Measurements from ENCODE around the gene NELL2.

DNA sequence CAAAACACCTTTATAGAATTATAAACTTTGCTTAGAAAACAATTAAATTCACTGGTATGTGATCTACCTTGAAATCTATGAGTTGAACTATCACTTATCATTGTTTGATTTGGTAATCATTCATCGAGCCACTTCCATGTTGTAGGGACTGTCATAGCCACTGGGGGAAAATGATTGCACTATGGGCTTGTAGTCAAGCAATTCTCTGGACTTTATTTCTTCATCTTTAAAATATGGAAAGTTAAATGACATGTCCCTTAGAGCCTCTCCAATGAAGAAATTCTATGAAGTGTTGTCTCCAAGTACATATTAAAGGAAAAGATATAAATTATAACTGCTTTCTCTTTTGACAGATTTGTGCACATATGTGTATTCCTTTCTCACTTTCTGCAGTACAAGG lies 97.3 kb downstream of the NELL2 start:
- no peak for TF ChIP-seq POLR2AphosphoS5 (IDR thresholded peaks at IDR 0.05; ENCODE audit: insufficient read depth in 1 of 2, low read depth in 1 of 2)
- no peak for TF ChIP-seq CTCF (IDR thresholded peaks at IDR 0.05)

All from vagina (tissue), 2 donors.